ENCODE measurements around the gene TLR9.

The TLR9 gene

DNA sequence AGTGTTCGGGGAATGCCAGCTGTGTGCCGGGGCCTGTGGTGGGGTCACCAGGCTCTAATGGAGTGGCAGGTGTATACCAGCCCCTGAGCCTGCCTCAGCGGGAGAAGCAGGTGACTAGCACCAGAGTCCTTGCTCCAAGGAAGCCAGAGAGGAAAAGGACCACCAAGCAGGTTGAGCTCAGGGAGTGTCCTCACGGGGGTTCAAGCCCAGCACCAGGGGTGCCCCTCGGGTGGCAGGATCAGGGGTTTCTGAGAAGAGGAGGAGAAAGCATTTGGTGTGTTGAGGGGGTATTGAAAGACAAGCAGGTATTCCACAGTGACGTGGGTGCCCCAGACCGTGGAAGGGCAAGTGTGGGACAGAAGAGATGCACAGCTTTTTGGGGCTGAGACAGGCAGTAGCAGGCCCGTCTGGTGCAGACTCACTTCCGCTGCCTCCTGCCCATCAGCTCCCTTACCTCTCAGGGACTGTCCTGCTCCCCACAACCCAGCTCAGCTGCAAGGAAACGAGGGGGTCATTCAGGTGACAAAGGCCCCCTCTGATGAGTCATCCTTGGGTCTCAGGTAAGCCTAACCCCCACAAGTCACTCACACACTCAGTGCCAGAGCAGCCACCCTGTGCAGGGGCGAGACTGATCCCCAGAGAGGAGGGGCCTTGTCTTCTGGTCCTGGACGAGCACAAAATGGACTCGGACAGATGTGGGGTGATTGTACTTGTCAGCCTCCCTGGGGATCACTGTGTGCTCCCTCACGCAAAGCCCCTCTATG is 49.8 kb downstream of the TLR9 start:
- TF ChIP-seq, protein P1, sequence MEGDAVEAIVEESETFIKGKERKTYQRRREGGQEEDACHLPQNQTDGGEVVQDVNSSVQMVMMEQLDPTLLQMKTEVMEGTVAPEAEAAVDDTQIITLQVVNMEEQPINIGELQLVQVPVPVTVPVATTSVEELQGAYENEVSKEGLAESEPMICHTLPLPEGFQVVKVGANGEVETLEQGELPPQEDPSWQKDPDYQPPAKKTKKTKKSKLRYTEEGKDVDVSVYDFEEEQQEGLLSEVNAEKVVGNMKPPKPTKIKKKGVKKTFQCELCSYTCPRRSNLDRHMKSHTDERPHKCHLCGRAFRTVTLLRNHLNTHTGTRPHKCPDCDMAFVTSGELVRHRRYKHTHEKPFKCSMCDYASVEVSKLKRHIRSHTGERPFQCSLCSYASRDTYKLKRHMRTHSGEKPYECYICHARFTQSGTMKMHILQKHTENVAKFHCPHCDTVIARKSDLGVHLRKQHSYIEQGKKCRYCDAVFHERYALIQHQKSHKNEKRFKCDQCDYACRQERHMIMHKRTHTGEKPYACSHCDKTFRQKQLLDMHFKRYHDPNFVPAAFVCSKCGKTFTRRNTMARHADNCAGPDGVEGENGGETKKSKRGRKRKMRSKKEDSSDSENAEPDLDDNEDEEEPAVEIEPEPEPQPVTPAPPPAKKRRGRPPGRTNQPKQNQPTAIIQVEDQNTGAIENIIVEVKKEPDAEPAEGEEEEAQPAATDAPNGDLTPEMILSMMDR (conservative IDR thresholded peaks at IDR 0.05): no peak
- TF ChIP-seq ZFX (IDR thresholded peaks at IDR 0.05): no peak

DNA sequence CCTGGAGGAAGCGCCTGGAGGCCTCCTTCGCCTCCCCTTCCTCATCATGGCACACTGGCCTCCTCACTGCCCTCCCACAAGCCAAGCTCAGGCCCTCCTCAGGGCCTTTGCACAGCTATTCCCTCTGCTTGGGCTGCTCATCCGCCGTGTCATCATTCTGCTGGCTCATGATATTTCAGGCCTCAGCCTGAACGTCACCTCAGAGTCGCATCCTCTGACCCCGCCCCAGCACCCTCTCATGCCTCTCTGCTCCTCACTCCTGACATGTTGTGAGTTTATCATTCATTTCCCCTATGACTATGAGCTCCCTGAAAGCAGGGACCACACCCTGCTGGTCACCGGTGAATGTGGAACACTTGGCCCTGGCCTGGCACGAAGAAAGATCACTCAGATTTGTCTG is 50.5 kb downstream of the TLR9 start:
- no peak overlapping the region for H3K27ac ChIP-seq
- TF ChIP-seq, protein P1 (conservative IDR thresholded peaks at IDR 0.05): no peak
- no peak for TF ChIP-seq ZFX (IDR thresholded peaks at IDR 0.05)

More for the DNA sequence above, 49.8 kb downstream of the TLR9 start:
- no peak overlapping the region for H3K27ac ChIP-seq

DNA sequence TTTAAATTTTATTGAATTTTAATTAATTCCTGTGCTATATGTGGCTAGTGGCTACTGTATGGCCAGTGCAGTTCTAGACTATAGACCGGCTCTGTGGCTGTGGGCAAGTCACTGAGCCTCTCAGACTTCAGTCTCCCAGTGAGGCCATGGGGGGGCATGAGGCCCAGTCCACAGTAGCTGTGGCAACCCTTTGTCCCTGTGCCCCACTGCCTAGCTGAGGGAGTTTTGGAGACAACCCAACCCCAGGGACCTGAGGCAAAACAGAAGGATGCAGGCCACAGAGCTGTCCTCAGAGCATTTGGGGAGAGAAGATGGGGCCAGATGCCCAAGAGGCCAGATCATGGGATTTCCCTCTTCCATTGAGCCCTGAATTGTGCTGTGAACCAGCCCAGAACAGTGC is 52.3 kb downstream of the TLR9 start:
- H3K27ac ChIP-seq: no peak overlapping the region
- TF ChIP-seq, protein P1 (conservative IDR thresholded peaks at IDR 0.05): no peak
- TF ChIP-seq ZFX (IDR thresholded peaks at IDR 0.05): no peak

DNA sequence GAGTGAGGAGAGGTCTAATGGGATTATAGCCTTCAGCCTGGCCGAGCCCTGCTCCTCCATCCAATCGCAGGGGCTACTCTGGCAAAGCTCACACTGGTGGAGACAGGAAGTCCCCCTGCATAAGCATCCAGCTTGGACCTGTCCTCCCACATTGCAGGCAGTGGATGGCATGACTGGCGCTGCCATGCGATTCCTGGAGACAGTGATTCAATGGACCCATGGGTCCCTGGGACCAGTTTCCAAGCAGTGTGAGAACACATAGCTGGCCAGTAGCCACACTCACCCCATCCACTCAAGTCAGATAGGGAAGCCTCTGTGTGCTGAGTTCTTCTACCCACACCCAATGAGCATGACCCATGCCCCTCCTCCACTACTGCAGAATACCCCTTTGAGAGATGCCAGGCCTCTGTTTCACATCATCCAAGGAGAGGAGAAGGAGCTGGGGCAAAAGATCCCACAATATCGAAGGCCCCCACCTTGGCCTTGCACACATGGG is 53.1 kb downstream of the TLR9 start:
- H3K27ac ChIP-seq: no peak overlapping the region
- no peak for TF ChIP-seq ZFX (IDR thresholded peaks at IDR 0.05)
- TF ChIP-seq, protein P1 (conservative IDR thresholded peaks at IDR 0.05): no peak

DNA sequence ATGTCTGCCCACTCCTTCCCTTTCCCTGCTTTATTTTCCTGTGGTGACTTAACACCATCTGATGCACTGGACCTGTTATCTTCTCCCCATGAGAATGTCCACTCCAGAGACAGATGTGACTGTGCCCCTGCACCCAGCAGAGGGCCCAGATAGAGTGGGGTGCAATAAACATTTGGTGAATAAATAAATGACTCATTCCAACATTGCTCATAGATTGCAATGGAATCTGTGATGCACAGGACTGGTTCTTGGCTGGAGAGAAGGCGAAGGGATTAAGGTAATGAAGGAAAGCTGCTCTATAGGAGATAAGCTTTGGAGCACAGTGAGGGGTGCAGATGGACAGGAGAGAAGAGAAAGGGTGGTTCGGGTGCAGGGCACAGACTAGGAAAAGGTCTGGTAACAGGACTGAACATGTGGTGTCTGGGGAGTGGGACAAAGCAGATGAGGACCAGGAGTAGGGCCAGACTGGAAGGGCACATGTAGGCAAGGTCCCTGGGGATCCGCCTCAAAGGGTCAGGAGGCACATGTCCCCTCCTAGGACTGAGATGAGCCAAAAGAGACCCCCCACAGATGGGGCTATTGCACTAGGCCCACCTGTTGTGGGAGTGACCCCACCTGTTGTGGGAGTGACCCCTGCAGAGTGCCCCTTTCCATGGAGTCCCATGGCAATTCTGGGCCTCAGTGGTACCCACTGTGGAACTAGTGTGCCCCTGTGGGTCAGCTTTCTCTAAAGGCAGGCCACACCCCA is 53.8 kb downstream of the TLR9 start:
- H3K27ac ChIP-seq: no peak overlapping the region
- no peak for TF ChIP-seq ZFX (IDR thresholded peaks at IDR 0.05)
- TF ChIP-seq, protein P1 (conservative IDR thresholded peaks at IDR 0.05): no peak
